NB4 (cell line): ENCODE measurements around the gene PIGL.

Experiments used
- CTCF ChIP-seq: IDR thresholded peaks from one replicate; pipeline ENCODE4 v1.5.1; 2012; ENCODE audit warnings: low read depth, low read length
- MAX ChIP-seq: IDR thresholded peaks from 2 replicates; pipeline ENCODE4 v1.6.1; 2011; ENCODE audit warnings: low read depth, low read length
- POLR2A ChIP-seq: IDR thresholded peaks from 2 replicates; pipeline ENCODE4 v1.6.1; 2011; ENCODE audit warnings: mild to moderate bottlenecking; ENCODE audit not compliant: insufficient read length; ENCODE audit errors: extremely low read depth

DNA sequence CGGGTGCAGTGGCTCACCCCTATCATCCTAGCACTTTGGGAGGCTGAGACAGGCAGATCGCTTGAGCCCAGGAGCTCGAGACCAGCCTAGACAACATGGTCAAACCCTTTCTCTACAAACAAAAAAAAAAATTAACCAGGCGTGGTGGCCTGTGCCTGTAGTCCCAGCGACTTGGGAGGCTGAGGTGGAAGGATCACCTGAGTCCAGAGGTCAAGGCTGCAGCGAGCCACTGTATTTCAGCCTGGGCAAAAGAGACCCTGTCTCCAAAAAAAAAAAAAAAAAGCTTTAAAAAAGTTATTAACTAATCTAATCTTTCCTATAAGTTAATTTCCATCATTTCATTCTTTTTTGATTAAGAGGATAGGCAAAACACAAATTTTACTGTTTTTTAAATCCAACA, 4.2 kb upstream of the PIGL start:
- TF ChIP-seq MAX = no peak
- TF ChIP-seq POLR2A = no peak
- no peak for TF ChIP-seq CTCF
